Esophagus (tissue), 2 donors: Measurements from ENCODE around the gene OR4X1. TPM values are rescaled to one million over a fixed set of nuclear protein-coding genes. Genes with fewer than 3 reads are reported as not detected.
"Not testable (repeated sequence)": the region's sequence is repeated elsewhere in the genome, so short reads cannot be mapped to it uniquely, and the experiment has no call there.

Experiments used
- H3K27ac ChIP-seq, 2 donors: one replicate each; pipeline ENCODE4 v1.5.1; 2013; ENCODE audit warnings: low read depth in 2 of 2, mild to moderate bottlenecking in 2 of 2, inconsistent platforms in 1 of 2, low read length in 1 of 2, moderate library complexity in 1 of 2
- H3K27me3 ChIP-seq, 2 donors: one replicate each; pipeline ENCODE4 v1.6.1; 2013; ENCODE audit warnings: low read length in 2 of 2, control low read depth in 1 of 2, mild to moderate bottlenecking in 1 of 2; ENCODE audit not compliant: insufficient read depth in 2 of 2, control insufficient read depth in 1 of 2
- H3K36me3 ChIP-seq, 2 donors: one replicate each; pipeline ENCODE4 v1.6.1; 2013; ENCODE audit warnings: low read length in 1 of 2; ENCODE audit not compliant: control insufficient read depth in 2 of 2, insufficient read depth in 2 of 2
- H3K4me1 ChIP-seq, 2 donors: one replicate each; pipeline ENCODE4 v1.6.1; 2013; ENCODE audit warnings: low read length in 1 of 2; ENCODE audit not compliant: control insufficient read depth in 2 of 2, insufficient read depth in 2 of 2
- H3K4me3 ChIP-seq, 2 donors: one replicate each; pipeline ENCODE4 v1.5.1; 2013; ENCODE audit warnings: low read length in 2 of 2, mild to moderate bottlenecking in 2 of 2, low read depth in 1 of 2, moderate library complexity in 1 of 2
- H3K9me3 ChIP-seq, 2 donors: one replicate each; pipeline ENCODE4 v1.6.1; 2013; ENCODE audit warnings: mild to moderate bottlenecking in 2 of 2, low read depth in 1 of 2, low read length in 1 of 2, moderate library complexity in 1 of 2; ENCODE audit not compliant: control insufficient read depth in 2 of 2, insufficient read depth in 1 of 2
- WGBS, 2 donors: extraction: QIAGEN DNeasy Blood & Tissue Kit; methylation state at CpG; one replicate each; pipeline ENCODE4 v1.1.7; 2013; 5-methylcytosine and 5-hydroxymethylcytosine counted together
- polyA plus RNA-seq, 2 donors: library from polyadenylated mRNA; stranded (reverse); fragments of 200-250 nt; gene quantifications; one replicate each; pipeline ENCODE4 v1.2.3, GENCODE V29; 2013
- donor health status: healthy with polysubstance abuse.
- donor health status: Bipolar disorder and iron deficiency.

OR4X1 gene
- polyA plus RNA-seq, 2 donors: not detected

DNA sequence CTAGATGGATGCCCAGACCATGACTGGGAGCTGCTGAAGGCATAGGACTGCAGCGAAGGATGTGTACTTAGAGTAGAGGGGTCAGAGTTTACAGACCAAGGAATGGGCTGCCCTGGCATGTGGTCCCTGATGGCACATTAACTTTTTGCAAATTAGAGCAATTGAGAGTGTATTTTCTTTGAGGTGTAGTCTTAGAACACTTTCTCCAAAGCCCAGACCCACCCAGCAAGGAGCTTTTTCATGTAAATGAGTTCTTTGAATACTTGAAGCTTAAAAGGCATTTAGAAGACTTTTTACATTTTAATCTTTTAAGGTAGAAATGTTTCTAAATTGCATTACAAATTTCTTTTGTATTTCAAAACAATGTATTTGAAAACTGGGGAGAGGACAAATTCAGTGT lies 8.9 kb downstream of the OR4X1 start:
- WGBS, 2 donors: 32 to 45% methylated on average over 1 of the region's 1 CpG
- Histone ChIP-seq H3K27me3 (no peaks in the 10 kb centered on the region), H3K27ac (no peak overlapping the region), H3K4me1 (no peaks in the 10 kb centered on the region), H3K4me3 (no peak overlapping the region), H3K9me3 (no peaks in the 10 kb centered on the region), H3K36me3 (no peaks in the 10 kb centered on the region)

- Histone ChIP-seq H3K27ac (no peak within 1 kb of the TSS), H3K4me3 (no peak within 1 kb of the TSS), H3K9me3 (no peaks in the 10 kb centered on the region), H3K4me1 (no peaks in the 10 kb centered on the region), H3K27me3 (no peaks in the 10 kb centered on the region), H3K36me3 (no peaks in the 10 kb centered on the region)
- 57 to 74% methylated on average over 1 of the region's 1 CpG for WGBS, 2 donors
Measured at GRCh38 chr11:48305923-48306322, 42.3 kb downstream of the OR4X1 start, which contains the start of gene OR4S1. OR4S1 (plus strand) TSS chr11:48306223; CDS start chr11:48306223, 0 bp downstream.

- H3K9me3 ChIP-seq: no peaks in the 10 kb centered on the region
- H3K4me3 ChIP-seq: no peak overlapping the region
- no peaks in the 10 kb centered on the region for H3K36me3 ChIP-seq
- 20 to 24% methylated on average over 5 of the region's 5 CpGs for WGBS, 2 donors
- H3K27me3 ChIP-seq: no peaks in the 10 kb centered on the region
- no peaks in the 10 kb centered on the region for H3K4me1 ChIP-seq
- H3K27ac ChIP-seq: no peak overlapping the region
Measured at GRCh38 chr11:48307760-48308386, 44.2 kb downstream of the OR4X1 start.

DNA sequence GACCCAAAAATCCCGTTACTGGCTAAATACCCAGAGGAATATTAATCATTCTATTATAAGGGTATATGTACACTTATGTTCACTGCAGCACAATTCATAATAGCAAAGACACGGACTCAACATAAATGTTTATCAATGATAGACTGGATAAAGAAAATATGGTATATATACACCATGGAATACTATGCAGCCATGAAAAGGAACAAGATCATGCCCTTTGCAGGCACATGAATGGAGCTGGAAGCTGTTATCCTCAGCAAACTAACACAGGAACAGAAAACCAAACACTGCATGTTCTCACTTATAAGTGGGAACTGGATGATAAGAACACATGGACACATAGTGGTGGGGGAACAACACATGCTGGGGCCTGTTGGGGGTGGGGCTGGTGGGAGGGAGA lies 49.9 kb downstream of the OR4X1 start:
- WGBS, 2 donors: 63 to 73% methylated on average over 2 of the region's 2 CpGs
- H3K27ac ChIP-seq: not testable (repeated sequence)

More for the DNA sequence above, 49.9 kb downstream of the OR4X1 start:
- H3K36me3 ChIP-seq, H3K4me3 ChIP-seq, H3K27me3 ChIP-seq, H3K4me1 ChIP-seq, H3K9me3 ChIP-seq: not testable (repeated sequence)

Other genes starting within 250 kb of the OR4X1 start
- not detected for gene OR4B1, start 47.1 kb upstream of the OR4X1 start, polyA plus RNA-seq
- not detected for gene OR4X2, start 18.8 kb upstream of the OR4X1 start, polyA plus RNA-seq
- gene OR4S1, start 42.4 kb downstream of the OR4X1 start, polyA plus RNA-seq: not detected
- gene OR4C3, start 61.1 kb downstream of the OR4X1 start, polyA plus RNA-seq: not detected
- gene OR4C5, start 102.6 kb downstream of the OR4X1 start, polyA plus RNA-seq: not detected
- gene OR4A47, start 224.9 kb downstream of the OR4X1 start, polyA plus RNA-seq: not detected